Sigmoid colon (tissue), 7 donors: ENCODE measurements around the gene DCAF11. TPM values are rescaled to one million over a fixed set of nuclear protein-coding genes. Genes with fewer than 3 reads are reported as not detected.
A peak's percentile ranks its signal among the peaks of the same experiment; 100 is the strongest.

Experiments used
- DNase-seq: peaks from one replicate; pipeline ENCODE4 v3.0.0-alpha.2; 2019
- H3K27ac ChIP-seq, 4 donors: fragments of 200-600 bp; sonication (generic); one replicate each; pipeline ENCODE4 v1.5.1; 2016 to 2019; ENCODE audit warnings: mild to moderate bottlenecking in 1 of 4
- H3K27me3 ChIP-seq, 3 donors: fragments of 200-600 bp; sonication (generic); one replicate each; pipeline ENCODE4 v1.5.1; 2019; ENCODE audit warnings: mild to moderate bottlenecking in 1 of 3
- H3K36me3 ChIP-seq, 4 donors: fragments of 200-600 bp; sonication (generic); one replicate each; pipeline ENCODE4 v1.5.1; 2016 to 2019
- H3K4me1 ChIP-seq, 4 donors: fragments of 200-600 bp; sonication (generic); one replicate each; pipeline ENCODE4 v1.5.1; 2017 to 2019
- H3K4me3 ChIP-seq, 4 donors: fragments of 200-600 bp; sonication (generic); one replicate each; pipeline ENCODE4 v1.5.1; 2017 to 2019; ENCODE audit warnings: mild to moderate bottlenecking in 2 of 4, moderate library complexity in 1 of 4
- H3K9me3 ChIP-seq, 4 donors: fragments of 200-600 bp in 3 of 4; sonication (generic) in 3 of 4; one replicate each; pipeline versions ENCODE4 v1.5.1 to v1.6.1; 2013 to 2019
- CTCF ChIP-seq, 4 experiments: fragments of 450-650 bp in 3 of 4; fragments of 200-600 bp in 1 of 4; IDR thresholded peaks; one replicate each; pipeline ENCODE4 v1.5.1; 2016 to 2019; ENCODE audit warnings: antibody characterized with exemption in 4 of 4, mild to moderate bottlenecking in 3 of 4, moderate library complexity in 2 of 4
- EP300 ChIP-seq, 4 donors: sonication (generic); formaldehyde crosslinking; IDR thresholded peaks; one replicate each; pipeline ENCODE4 v1.6.1; 2017; ENCODE audit warnings: antibody characterized with exemption in 4 of 4
- POLR2A ChIP-seq, 2 donors: fragments of 450-650 bp; IDR thresholded peaks; one replicate each; pipeline ENCODE4 v1.6.1; 2016; ENCODE audit warnings: antibody characterized with exemption in 2 of 2, mild to moderate bottlenecking in 2 of 2, moderate library complexity in 2 of 2
- POLR2AphosphoS5 ChIP-seq, 4 donors: sonication (generic); formaldehyde crosslinking; IDR thresholded peaks; one replicate each; pipeline ENCODE4 v1.6.1; 2017; ENCODE audit warnings: antibody characterized with exemption in 4 of 4
- WGBS, 2 donors: extraction: QIAGEN DNeasy Blood & Tissue Kit; methylation state at CpG; one replicate each; pipeline ENCODE4 v1.1.7; 2013; 5-methylcytosine and 5-hydroxymethylcytosine counted together
- intact Hi-C: fragments of 100-400 bp; cut with DNase I; formaldehyde crosslinking; loops from one replicate; pipeline ENCODE4 v1.15.1; 2023
- polyA plus RNA-seq, 3 donors: library from polyadenylated mRNA; stranded (reverse); fragments of 200-250 nt; gene quantifications; one replicate each; pipeline ENCODE4 v1.2.3, GENCODE V29; 2013
- total RNA-seq, 4 donors: library from RNA; depleted of rRNA; stranded (reverse); fragments of >200 nt; gene quantifications; one replicate each; pipeline ENCODE4 v1.1.0, GENCODE V29; 2016
- donor health status: healthy with polysubstance abuse.
- donor health status: Bipolar disorder and iron deficiency.
- donor health status: healthy.

DCAF11 gene
- total and polyA plus RNA-seq, 7 donors, result 37.7 to 82.9 (median 70.9) TPM

DNA sequence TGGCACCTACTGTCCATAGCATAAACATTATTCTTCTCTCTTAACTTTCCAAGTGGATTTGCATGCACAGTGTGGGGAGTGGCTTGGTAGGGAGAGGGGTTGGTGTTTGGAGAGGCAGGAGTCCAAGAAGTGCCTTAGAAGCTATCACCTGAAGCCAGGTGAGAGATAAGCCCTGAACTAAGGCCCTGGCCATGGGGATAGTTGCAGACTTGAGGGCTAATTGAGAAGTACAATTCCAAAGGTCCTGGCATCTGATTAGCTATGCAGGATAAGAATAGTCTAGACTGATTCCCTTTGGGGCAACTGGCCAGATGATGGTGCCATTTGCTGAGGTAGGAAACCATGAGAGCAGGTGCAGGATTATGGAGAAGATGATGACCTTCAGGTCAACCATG lies 22.5 kb upstream of the DCAF11 start:
- DNase-seq, result no peak
- Histone ChIP-seq H3K4me3 (no peak overlapping the region), H3K4me1 (peaks cover 0 to 19% (median 9%) of the 10 kb centered on the region in 4 donors), H3K27ac (no peak overlapping the region), H3K27me3 (no peaks in the 10 kb centered on the region), H3K9me3 (no peaks in the 10 kb centered on the region), H3K36me3 (no peaks in the 10 kb centered on the region)
- intact Hi-C loops, result loop anchor here (2.0 to 10.0 kb wide), 3 partner anchors 39 to 457 kb away; partner anchors contain the start of genes CARMIL3, DHRS2 and DHRS4L2
- TF ChIP-seq POLR2A (IDR thresholded peaks at IDR 0.05) (no peak), CTCF (IDR thresholded peaks at IDR 0.05) (no peak)

DNA sequence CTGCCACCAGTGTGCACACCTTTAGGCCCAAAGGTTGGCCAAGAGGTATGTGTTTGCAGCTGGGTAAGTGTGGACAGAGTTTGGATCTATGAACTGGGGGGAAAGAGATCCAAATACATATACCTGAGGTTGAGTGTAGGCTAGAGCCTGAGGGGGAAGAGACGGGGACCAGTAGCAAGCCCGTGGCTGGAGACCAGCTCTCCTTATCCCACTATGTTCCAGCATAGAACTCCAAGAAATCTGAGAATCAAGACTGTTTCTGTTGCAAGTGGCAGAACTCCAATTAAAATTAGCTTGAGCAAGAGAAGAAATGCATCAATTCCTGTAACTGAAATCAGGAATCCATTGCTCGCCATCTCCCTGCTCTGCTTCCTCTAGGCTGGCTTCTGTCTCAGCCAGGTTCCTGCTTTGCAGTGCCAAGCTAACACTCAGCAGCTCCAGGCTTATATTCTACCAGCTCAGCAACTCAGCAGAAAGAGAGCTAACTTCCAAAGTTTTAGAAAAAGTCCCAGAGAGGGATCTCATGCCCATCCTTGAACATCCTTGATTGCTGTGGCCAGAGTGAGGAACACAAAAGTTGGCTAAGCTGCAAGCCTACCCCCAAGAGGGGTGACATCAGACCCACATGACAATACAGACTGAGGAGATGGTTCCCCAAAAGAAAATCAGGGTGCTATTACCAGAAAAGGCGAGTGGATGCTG lies 21.9 kb upstream of the DCAF11 start:
- 77 to 94% methylated on average over 4 of the region's 4 CpGs for WGBS, 2 donors
- Histone ChIP-seq H3K36me3 (no peaks in the 10 kb centered on the region), H3K27me3 (no peaks in the 10 kb centered on the region), H3K4me1 (peaks cover 0 to 19% (median 9%) of the 10 kb centered on the region in 4 donors), H3K9me3 (no peaks in the 10 kb centered on the region), H3K27ac (peak overlapping the region; percentile 88 to 99 (median 89)), H3K4me3 (no peak overlapping the region)
- DNase-seq, result peak; percentile 21
- no peak for TF ChIP-seq POLR2AphosphoS5 (IDR thresholded peaks at IDR 0.05)
- no peak for TF ChIP-seq CTCF (IDR thresholded peaks at IDR 0.05)
- TF ChIP-seq EP300 (IDR thresholded peaks at IDR 0.05), result no peak
- no peak for TF ChIP-seq POLR2A (IDR thresholded peaks at IDR 0.05)
- intact Hi-C loops, result loop anchor here (2.0 to 10.0 kb wide), 3 partner anchors 40 to 458 kb away; partner anchors contain the start of genes CARMIL3, DHRS2 and DHRS4L2

DNA sequence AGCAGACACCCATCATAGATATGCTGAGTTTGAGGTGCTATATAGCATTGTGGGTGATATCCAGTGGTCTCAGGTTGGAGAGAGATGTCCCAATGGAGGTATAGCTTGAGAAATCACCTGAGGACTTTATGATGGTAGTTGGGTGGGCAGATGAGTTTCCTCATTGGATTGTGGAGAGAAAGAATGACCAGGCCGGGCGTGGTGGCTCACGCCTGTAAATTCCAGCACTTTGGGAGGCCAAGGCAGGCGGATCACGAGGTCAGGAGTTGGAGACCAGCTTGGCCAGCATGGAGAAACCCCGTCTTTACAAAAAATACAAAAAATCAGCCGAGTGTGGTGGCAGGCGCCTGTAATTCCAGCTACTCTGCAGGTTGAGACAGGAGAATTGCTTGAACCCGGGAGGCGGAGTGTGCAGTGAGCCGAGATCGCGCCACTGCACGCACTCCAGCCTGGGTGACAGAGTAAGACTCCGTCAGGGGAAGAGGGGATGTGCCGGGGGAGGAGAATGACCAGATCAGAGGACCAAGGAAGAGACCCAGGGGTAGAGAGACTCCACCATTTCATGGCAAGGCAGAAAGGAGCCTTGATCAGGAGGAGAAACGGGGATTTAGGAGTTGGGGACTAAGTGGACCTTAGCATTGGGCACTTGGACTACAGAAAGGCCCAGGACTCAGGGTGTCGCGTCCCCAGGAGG lies 21.2 kb upstream of the DCAF11 start:
- intact Hi-C loops, result loop anchor here (2.0 to 10.0 kb wide), 3 partner anchors 41 to 459 kb away; partner anchors contain the start of genes CARMIL3, DHRS2 and DHRS4L2
- Histone ChIP-seq H3K4me3 (peak overlapping the region; percentile 77 to 95 (median 86)), H3K27ac (peak overlapping the region; percentile 88 to 99 (median 89)), H3K27me3 (no peaks in the 10 kb centered on the region), H3K9me3 (no peaks in the 10 kb centered on the region), H3K36me3 (peaks cover 0 to 3% (median 0%) of the 10 kb centered on the region in 4 donors), H3K4me1 (peaks cover 0 to 19% (median 9%) of the 10 kb centered on the region in 4 donors)
- TF ChIP-seq POLR2A (IDR thresholded peaks at IDR 0.05) (no peak), CTCF (IDR thresholded peaks at IDR 0.05) (no peak), EP300 (IDR thresholded peaks at IDR 0.05) (no peak), POLR2AphosphoS5 (IDR thresholded peaks at IDR 0.05) (no peak)
- no peak for DNase-seq
- WGBS, 2 donors, result 80 to 85% methylated on average over 19 of the region's 19 CpGs

DNA sequence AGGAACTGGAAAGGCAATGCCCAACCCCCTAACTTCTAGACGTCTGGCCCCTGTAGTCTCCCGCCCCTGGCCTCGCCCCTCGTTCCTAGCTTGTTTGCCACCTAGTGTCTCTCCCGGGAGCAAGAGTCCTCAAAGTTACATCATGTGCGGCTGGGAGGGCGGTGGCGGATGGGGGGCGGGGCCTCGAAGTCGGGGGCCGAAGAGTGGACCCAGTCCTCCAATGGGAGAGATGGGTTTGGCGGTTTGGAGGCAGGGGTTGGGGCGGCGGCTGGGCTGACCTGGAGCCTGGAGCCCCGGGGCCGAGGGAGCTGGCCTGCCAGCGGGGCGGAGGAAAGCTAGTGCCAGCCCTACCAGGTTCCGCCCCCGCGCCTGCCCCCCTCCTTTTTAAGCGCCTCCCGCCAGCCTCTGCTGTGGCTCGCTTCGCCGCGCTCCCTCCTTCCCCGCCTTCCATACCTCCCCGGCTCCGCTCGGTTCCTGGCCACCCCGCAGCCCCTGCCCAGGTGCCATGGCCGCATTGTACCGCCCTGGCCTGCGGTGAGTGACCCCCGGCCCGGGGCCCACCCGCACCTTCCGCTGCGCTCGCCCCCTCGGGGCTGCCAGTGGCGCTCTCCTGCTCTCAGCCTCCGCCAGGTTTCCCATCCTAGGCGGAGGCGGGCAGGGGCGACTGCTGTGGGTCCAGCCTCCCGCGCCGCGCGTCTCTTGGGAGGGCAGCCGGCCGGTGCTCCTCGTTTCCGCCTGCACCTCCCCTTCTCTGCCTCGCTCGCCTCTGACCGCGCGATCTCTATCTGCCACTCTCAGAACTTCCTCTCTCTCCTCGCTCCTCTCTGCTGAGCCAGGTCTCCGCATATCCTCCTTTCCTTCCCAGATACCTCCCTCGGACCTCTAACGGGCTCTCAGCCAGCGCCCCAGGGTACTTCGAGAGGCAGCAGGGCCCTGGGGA lies 20.4 kb upstream of the DCAF11 start, which contains the start of gene PCK2:
TSS of gene PCK2 (plus strand) at position 411 of the 940 bp plus-strand sequence. CDS start at position 506, 95 bp downstream.
- no peaks in the 10 kb centered on the region for H3K27me3 ChIP-seq
- H3K4me1 ChIP-seq, result peaks cover 0 to 19% (median 9%) of the 10 kb centered on the region in 4 donors
- H3K9me3 ChIP-seq, result no peaks in the 10 kb centered on the region
- H3K27ac ChIP-seq, result peak within 1 kb of the TSS; percentile 88 to 99 (median 89)
- H3K4me3 ChIP-seq, result peak within 1 kb of the TSS; percentile 77 to 95 (median 86)
- intact Hi-C loops, result loop anchor here (1.0 to 10.0 kb wide), 4 partner anchors 13 to 459 kb away; partner anchors contain the start of genes CARMIL3, DHRS2 and DHRS4L2
- peak; percentile 98 for DNase-seq
- TF ChIP-seq POLR2A (IDR thresholded peaks at IDR 0.05), result peak in 1 of 2 donors; percentile 81
- peak in 2 of 4 experiments; percentile 15 to 16 for TF ChIP-seq CTCF (IDR thresholded peaks at IDR 0.05)
- peak; percentile 17 to 67 (median 60) for TF ChIP-seq POLR2AphosphoS5 (IDR thresholded peaks at IDR 0.05)
- no peak for TF ChIP-seq EP300 (IDR thresholded peaks at IDR 0.05)
- whole genome bisulfite sequencing, 2 donors, result 0 to 1% methylated on average over 68 of the region's 68 CpGs
- H3K36me3 ChIP-seq, result peaks cover 0 to 4% (median 0%) of the 10 kb centered on the region in 4 donors
